NCI-H1694 treated with DMSO at 0.1 percent for 48 hours (cell line): Measurements from ENCODE around the gene ABCC8.

Experiments
- DNase-seq: peaks from one replicate; lab custom pipeline; 2025; lab: John Stamatoyannopoulos, UW

The ABCC8 gene

DNA sequence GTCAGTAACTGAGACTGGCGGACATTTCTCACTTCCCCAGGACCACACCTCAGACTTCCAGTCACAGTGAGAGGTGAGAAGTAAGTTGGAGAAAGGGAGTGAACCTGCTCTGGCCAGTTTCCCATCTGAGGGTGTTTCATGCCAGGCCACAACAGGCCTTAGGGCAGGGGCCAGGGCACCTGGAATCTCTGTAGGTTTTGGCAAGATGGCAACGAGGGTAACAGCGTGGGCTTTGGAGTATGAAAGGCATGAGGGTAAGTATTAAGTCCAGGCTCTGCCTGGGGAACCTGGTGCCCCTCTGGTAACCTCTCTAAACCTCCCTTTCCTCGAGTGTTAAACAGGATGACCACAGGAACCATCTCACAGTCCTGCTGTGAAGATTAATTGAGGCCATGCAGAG is 28.5 kb upstream of the ABCC8 start:
- DNase-seq, result no peak

GRCh38 chr11:17504330-17505107 is 27.9 kb upstream of the ABCC8 start:
- DNase-seq, result peak; percentile 61

- no peak for DNase-seq
Measured at GRCh38 chr11:17502630-17503029, 26.0 kb upstream of the ABCC8 start.

GRCh38 chr11:17500673-17501072 is 24.0 kb upstream of the ABCC8 start:
- no peak for DNase-seq

DNA sequence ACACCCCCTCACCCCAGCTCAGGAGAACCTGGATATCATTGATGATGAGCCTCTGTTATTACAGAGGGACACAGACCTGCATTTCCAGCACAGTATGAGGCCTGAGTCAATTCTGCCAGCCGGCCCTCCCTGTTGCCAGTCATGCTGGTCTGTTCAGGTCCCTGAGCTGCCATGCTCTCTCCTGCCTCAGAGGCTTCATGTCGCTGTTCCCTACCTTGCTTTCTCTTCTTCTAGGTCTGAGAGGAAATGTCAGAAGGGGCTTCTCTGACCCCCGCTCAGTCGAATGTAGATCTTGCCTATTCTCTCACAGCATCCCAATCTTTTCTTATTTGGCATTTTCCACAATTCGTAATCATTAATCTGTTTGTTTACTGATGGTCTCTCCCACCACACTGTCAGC is 21.8 kb upstream of the ABCC8 start:
- DNase-seq, result no peak

DNA sequence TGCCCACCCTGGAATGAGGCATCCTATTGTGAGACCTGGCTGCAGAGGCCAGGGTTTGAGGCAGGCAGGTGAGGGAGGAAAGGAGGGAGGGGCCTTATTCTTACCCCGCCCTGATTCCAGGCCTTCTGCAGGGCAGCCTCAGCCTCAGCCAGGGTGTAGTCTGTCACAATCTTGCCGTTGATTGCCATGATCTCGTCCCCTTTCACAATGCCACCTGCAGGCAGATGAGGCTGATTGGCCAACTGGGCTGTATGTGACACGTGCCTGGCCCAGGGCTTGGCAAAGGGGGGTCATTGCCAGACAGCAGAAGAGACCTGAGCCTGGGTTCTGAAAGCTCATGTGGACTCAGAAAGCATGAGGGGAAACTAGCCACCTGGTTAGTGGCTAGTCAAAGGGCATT is 21.4 kb upstream of the ABCC8 start:
- no peak for DNase-seq

DNA sequence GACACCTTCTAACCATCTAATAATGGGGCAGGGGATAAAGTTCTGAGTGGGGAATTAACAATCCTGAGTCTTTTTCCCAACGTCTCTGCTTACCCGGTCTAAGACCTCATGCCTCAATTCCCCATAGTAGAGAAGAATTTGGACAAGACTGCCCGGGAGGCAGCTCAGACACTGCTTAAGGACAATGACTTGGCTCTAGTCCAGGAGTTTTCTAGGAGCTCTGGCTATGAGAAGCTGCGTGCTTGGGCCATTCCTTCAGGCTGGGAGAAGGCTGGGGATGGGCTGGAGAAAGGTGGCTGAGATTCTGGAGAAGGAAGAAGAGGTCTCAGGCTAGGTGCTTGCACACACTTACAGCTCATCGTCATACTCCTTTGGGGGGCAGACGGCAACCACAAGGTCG is 19.8 kb upstream of the ABCC8 start:
- no peak for DNase-seq

DNA sequence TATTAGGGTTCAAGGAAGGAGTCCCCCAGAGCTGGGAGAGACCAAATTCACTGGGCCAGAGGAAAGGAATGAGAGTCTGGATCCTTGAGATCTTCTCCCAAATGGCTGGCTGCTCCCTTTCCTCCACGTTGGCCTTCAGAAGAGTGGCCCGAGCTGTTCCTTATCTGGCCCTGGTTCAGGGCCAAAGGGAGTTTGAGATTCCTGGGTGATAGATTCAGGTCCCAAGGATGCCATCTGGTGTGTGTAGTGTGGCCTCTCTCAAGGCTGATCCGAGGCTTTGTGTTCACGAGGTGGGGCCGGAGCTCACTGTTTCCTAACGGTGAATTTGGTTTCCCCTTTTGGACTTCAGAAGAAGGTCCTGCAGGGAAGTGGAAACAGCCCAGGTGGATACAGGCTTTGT is 17.4 kb upstream of the ABCC8 start:
- no peak for DNase-seq

- DNase-seq, result no peak
Measured at GRCh38 chr11:17490938-17491337, 14.3 kb upstream of the ABCC8 start.

- no peak for DNase-seq
Measured at GRCh38 chr11:17490232-17490631, 13.6 kb upstream of the ABCC8 start.

- DNase-seq, result no peak
Measured at GRCh38 chr11:17489751-17490150, 13.1 kb upstream of the ABCC8 start.

GRCh38 chr11:17488563-17488962 is 11.9 kb upstream of the ABCC8 start:
- no peak for DNase-seq

DNA sequence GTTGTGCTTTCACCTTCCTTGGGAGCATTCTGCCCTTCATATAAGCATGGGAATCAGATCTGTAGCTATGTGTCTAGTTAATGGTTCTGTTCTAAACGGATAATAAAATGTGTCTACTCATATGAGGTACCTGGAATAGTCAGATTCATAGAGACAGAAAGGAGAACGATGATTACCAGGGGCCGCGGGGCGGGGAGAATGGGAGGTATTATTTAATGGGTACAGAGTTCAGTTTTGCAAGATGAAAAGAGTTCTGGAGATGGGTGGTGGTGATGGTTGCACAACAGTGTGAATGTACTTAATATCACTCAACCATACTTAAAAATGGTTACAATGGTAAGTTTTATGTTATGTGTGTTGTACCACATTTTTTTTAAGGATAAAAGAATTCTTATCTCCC is 10.0 kb upstream of the ABCC8 start:
- DNase-seq, result no peak

DNA sequence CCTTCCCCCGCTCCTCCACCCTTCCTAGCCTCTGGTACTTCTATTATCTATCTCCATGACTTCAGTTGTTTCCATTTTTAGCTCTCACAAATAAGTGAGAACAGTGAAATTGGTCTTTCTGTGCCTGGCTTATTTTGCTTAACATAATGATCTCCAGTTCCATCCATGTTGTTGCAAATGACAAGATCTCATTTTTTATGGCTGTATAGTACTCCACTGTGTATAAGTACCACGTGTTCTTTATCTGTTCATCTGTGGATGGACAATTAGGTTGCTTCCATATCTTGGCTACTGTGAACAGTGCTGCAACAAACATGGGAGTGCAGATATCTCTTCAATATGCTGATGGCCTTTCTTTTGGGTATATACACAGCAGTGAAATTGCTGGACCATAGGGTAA is 6.9 kb upstream of the ABCC8 start:
- DNase-seq, result no peak

DNA sequence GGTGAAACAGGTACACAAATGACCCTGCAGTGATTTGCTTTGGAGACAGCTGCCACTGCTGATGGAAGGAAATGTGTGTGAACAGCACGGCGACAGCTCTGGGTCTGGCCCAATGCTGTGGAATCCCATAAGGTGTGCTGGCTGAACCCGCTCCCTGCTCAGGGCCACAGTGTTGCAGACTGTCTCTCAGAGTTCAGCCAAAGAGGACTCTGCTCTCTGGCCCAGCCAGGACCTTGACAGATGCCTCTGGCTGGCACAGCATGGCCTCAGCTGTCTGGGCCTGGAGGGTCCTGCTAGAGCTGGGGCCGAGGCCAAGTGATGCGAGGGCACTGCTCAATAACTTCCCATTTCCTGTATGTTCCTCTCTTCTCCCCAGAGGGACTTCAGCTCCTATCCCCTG is 5.3 kb upstream of the ABCC8 start:
- DNase-seq, result no peak

DNA sequence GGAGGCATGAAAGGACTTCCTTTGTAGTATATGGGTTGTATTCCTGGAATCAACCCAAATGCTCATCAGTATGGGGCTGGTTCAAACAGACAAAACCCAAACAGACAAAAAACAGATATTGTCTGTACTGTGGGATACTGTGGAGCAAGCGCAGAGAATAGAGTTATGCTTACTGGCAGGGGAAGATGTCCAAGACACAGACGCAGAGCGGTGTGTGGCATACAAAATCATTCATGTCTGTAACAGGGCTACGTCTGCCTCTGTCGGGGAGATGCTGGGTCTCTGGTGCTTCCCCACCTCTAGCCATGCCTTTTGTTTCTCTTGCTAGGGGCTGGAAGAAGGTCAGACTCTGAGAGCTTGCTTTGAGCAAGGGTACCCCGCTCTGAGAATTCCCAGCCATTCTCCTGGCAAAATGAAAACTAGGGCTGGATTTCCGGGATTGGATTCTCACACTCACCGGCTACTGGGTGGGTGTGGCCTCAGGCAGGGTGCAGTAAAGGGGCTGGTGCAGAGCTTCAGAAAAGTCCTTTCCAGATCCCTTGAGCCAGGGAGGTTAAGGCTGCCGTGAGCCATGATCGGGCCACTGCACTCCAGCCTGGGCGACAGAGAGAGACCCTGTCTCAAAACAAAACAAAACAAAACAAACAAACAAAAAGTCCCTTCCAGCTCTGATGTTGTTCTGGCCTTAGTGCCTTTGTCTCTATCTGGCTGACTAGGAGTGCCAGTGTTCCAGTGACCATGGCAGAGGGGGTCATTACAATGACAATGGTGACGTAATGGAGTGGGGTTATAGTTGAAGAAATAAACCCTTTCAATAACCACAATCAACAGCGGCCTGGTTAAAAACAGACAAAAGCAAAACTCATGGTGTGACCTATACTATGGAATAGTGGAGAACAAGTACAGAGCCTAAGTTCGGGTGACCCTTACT is 2.9 kb upstream of the ABCC8 start:
- peak; percentile 19 for DNase-seq

DNA sequence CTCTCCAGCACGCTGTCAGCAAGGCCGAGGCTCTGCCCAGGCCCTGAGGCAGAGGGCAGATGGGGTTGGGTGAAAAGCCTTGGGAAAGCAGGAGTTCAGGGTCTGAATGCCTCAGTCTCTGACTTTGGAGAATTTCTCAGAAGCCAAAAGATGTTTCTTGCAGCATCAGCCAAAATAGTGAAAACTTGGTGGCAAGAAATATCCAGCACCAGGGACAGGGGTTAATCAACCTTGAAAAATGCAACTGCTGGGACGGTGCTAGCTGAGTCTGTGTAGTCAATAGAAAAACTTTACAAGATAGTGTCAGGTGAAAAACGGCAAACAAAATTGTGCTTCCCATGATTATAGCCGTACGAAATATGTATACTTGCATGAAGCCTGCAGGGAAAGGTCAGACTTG is 1.4 kb upstream of the ABCC8 start:
- DNase-seq, result no peak

DNA sequence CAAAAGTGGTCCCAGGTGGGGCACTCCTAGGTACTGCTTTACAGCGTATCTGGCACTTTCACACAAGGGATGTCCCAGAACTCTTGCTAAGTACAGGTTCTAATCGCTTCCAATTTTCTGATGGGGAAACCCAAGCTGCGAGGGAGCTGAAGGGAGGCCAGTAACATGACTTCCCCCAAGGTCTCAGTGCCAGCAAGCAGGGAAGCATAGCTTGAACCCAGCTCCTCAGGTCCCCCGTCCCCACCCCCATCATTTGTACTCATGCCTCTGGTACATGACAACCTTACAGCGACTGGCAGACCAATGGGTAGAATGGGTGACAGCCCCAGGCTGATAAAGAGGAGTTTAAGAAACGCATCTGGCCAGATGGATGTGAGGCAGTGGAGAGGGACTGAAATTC is 716 bp upstream of the ABCC8 start:
- DNase-seq, result no peak

- DNase-seq, result no peak
Measured at GRCh38 chr11:17477084-17477333, 364 bp upstream of the ABCC8 start.

- no peak for DNase-seq
Measured at GRCh38 chr11:17475666-17476316, 854 bp downstream of the ABCC8 start.

GRCh38 chr11:17473071-17473744 is 3.4 kb downstream of the ABCC8 start:
- no peak for DNase-seq

- DNase-seq, result no peak
Measured at GRCh38 chr11:17472467-17472866, 4.2 kb downstream of the ABCC8 start.

GRCh38 chr11:17471501-17471900 is 5.1 kb downstream of the ABCC8 start:
- DNase-seq, result no peak
